ENCODE results near the gene HS2ST1.

GRCh38 chr1:87045761-87046304, 131.4 kb downstream of the HS2ST1 start:
- TF ChIP-seq CTCF (conservative IDR thresholded peaks at IDR 0.05 in 1 of 2, IDR thresholded peaks at IDR 0.05 in 1 of 2; ENCODE audit: low read depth in 1 of 2, low read length in 2 of 2): no peak
- TF ChIP-seq EZH2 (IDR thresholded peaks at IDR 0.05; ENCODE audit: low read length, missing control alignments): no peak
